ENCODE data around the gene CTPS1.

- TF ChIP-seq POLR2A (IDR thresholded peaks at IDR 0.05) (no peak), CTCF (IDR thresholded peaks at IDR 0.05) (no peak)
These were observed 49.1 kb upstream of the CTPS1 start for GRCh38 chr1:40930174-40930964.

Measured in breast epithelium (tissue), 3 donors.